ENCODE data around the gene INPP5F. TPM values are rescaled to one million over a fixed set of nuclear protein-coding genes. Genes with fewer than 3 reads are reported as not detected.
"Not testable (repeated sequence)": the region's sequence is repeated elsewhere in the genome, so short reads cannot be mapped to it uniquely, and the experiment has no call there.

Gene INPP5F
- total RNA-seq, 3 donors from 2014 or later = 18.1 to 23.6 (median 21.1) TPM

DNA sequence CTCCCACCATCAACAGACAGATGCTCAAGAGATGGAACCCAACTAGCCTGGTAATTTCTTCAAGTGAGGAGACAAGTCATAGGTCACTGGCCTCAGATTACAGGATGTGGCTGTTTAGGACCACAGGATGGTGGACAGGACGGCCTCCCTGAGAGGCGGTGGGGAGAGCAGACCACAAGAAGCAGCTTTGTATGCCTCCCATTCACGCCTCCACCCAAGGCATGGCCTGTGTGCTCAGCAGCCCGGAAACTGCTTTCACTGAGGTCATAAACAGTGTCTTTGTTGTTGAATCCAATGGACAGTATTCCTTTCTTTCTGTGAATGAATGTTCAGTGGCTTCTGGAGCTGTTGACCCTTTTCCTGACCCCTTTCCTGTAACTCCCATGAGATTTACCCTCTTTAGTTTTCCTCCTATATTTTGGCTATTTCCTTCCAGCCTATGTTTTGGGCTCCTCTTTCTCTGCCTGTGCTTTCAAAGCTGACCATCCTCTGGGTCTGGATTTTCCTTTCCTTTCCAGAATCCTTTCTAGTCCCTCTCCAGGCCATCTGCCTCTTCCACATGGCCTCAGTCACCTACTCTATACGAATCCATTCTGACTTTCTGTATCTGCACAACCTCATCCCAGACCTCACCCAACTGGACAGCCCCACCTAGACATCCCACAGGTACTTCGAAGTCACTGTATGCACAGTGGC is 32.4 kb upstream of the INPP5F start:
- no peak overlapping the region for H3K4me3 Mint-ChIP-seq
- H3K36me3 Mint-ChIP-seq (ENCODE audit: insufficient read depth) = no peaks in the 10 kb centered on the region
- no peaks in the 10 kb centered on the region for H3K27me3 Mint-ChIP-seq (ENCODE audit: low read depth)
- H3K4me1 Mint-ChIP-seq (ENCODE audit: low read depth) = peaks cover 6% of the 10 kb centered on the region
- no peak for ATAC-seq
- DNase-seq = no peak
- H3K9me3 Mint-ChIP-seq = no peaks in the 10 kb centered on the region

DNA sequence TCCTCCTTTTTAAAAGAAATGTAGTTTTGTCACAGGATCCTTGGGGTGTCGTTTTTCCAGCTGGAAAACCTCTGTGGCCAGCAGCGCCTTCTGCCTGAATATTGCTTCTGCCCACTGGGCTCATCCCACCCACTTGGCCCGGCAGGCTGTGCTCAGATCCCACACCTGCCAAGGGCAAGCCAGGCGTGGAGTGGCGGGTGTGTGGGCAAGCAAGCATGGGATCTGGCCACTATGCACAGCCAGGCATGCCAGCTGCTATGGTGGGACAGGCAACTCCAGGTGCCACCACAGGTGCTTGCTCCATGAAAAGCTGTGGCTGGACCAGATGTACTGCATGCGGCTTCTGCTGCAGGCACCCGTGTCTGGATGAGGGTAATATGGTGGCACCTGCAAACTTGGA is 31.2 kb upstream of the INPP5F start:
- ATAC-seq = no peak

DNA sequence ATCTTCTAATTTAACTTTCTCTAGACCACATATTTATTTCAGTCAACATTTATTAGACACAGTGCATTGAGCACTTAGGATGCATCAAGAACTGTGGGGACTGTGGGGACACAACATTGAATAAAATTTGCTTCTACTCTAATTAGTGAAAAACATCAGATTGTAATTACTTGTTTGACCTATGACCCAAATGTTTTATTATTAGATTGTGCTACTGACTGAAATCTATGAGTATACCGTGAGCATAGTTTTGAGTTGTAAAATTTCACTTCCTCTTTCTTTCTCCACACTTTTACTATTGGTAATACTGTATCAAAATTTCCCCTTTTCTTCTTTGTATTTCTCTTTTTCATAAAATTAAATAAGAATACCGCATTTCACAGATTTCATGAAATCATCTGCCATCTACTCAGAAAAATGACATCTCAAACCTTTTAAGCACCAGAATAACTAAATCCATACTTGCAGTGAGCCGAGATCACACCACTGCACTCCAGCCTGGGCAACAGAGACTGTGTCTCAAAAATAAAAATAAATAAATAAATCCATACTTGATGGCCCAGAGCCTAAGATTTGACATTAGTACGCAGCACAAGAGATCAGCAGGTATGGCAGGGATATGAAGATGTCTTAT is 25.4 kb upstream of the INPP5F start:
- Mint-ChIP-seq H3K9me3 (peaks cover 10% of the 10 kb centered on the region), H3K27me3 (ENCODE audit: low read depth) (no peaks in the 10 kb centered on the region), H3K36me3 (ENCODE audit: insufficient read depth) (peaks cover 4% of the 10 kb centered on the region), H3K4me1 (ENCODE audit: low read depth) (peaks cover 45% of the 10 kb centered on the region), H3K4me3 (no peak overlapping the region)
- DNase-seq (no peak), ATAC-seq (peak in 1 of 2 donors; percentile 13)

More for the DNA sequence above, 31.2 kb upstream of the INPP5F start:
- Mint-ChIP-seq H3K9me3 (no peaks in the 10 kb centered on the region), H3K4me3 (no peak overlapping the region), H3K27me3 (ENCODE audit: low read depth) (no peaks in the 10 kb centered on the region), H3K4me1 (ENCODE audit: low read depth) (peaks cover 9% of the 10 kb centered on the region), H3K36me3 (ENCODE audit: insufficient read depth) (no peaks in the 10 kb centered on the region)
- DNase-seq = no peak

DNA sequence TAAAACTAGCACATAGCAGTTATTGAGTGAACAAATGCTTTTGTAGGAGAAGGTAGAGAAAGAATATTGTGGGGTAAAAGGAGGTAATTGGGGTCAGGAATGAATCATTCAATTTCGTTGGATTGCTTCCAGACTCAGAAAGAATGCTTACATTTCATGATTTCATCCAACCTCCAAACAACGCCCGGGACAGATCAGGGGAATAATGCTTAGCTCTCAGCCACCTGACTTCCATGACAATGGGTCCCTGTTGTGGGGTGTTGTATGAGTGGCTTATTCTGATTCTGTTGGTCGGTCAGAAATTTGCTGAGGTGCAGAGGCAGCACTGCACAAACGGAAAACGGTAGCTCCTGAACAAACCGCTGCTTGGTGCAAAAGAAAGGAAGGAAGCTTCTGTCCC is 24.0 kb upstream of the INPP5F start:
- H3K36me3 Mint-ChIP-seq (ENCODE audit: insufficient read depth) = peaks cover 9% of the 10 kb centered on the region
- no peak for DNase-seq
- H3K27me3 Mint-ChIP-seq (ENCODE audit: low read depth) = no peaks in the 10 kb centered on the region
- H3K4me3 Mint-ChIP-seq = no peak overlapping the region
- ATAC-seq = no peak
- H3K4me1 Mint-ChIP-seq (ENCODE audit: low read depth) = peaks cover 58% of the 10 kb centered on the region
- peaks cover 18% of the 10 kb centered on the region for H3K9me3 Mint-ChIP-seq

DNA sequence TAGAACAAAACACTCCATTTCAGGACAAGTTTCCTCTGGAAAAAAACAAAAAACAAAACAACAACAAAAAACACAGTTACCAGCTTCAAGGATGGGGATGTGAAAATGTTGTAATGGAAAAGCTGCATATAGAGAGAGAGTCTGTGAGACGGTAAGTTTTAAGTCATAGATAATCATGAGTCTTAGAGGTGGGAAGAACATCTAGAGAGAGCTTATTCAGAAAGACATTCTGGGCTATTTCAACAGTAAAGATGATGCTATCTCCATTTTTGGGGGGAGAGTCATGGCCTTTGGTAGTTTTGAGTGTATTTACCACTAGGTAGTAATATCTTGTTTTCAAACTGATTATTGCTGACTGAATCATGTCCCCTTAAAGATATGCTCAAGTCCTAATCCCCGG is 23.3 kb upstream of the INPP5F start:
- DNase-seq = no peak
- Mint-ChIP-seq H3K27me3 (ENCODE audit: low read depth) (no peaks in the 10 kb centered on the region), H3K4me1 (ENCODE audit: low read depth) (peaks cover 65% of the 10 kb centered on the region), H3K9me3 (peaks cover 25% of the 10 kb centered on the region), H3K36me3 (ENCODE audit: insufficient read depth) (peaks cover 14% of the 10 kb centered on the region), H3K4me3 (peak overlapping the region; percentile 22)
- peak; percentile 58 to 62 for ATAC-seq

DNA sequence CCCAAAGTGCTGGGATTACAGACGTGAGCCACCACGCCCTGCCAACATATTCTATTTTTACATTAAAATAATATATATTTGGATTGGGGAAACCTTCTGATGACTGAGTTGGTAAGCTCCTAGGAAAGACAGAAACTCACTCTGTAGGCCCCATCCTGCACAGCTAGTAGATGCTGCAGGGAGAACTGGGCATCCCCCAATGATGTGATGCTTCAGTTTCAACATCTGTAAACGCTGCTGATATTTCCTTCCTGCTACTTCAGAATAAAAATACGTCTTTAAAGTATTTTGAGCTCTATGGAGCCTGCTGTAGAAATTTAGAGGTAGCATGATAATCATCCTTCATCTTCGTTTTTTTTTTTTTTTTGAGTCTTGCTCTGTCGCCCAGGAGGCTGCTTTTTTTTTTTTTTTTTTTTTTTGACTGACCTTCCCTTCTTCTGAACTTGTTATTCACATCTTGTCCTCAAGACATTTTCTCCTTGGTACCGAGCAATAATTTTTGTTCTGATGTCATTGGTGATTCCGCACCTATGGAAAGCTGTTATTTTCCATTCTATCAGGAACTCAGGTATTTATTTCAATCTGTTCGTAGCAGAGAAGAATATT is 21.8 kb upstream of the INPP5F start:
- H3K36me3 Mint-ChIP-seq (ENCODE audit: insufficient read depth) = peaks cover 19% of the 10 kb centered on the region
- H3K4me3 Mint-ChIP-seq = peak overlapping the region; percentile 65
- ATAC-seq = no peak
- H3K4me1 Mint-ChIP-seq (ENCODE audit: low read depth) = peaks cover 68% of the 10 kb centered on the region
- H3K27me3 Mint-ChIP-seq (ENCODE audit: low read depth) = no peaks in the 10 kb centered on the region
- peaks cover 28% of the 10 kb centered on the region for H3K9me3 Mint-ChIP-seq
- DNase-seq = no peak

DNA sequence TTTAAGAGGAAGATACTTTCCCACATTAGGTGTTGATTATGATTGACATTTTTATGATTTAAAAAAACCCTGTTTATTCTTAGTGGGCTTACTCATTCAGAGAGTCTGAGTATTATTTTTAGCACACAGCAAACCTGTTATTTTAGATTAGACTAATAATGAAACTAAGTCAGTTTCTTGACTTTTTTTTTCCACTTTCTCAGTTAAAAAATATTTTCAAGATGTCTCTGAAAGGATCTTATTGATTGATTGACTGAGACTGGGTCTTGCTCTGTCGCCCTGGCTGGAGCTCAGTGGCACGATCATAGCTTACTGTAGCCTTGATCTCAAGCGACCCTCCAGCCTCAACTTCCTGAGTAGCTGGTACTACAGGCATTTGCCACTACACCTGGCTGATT is 20.4 kb upstream of the INPP5F start:
- H3K4me3 Mint-ChIP-seq = peak overlapping the region; percentile 69
- peaks cover 20% of the 10 kb centered on the region for H3K36me3 Mint-ChIP-seq (ENCODE audit: insufficient read depth)
- peaks cover 73% of the 10 kb centered on the region for H3K4me1 Mint-ChIP-seq (ENCODE audit: low read depth)
- ATAC-seq = peak; percentile 22 to 33
- DNase-seq = no peak
- H3K27me3 Mint-ChIP-seq (ENCODE audit: low read depth) = no peaks in the 10 kb centered on the region
- peaks cover 30% of the 10 kb centered on the region for H3K9me3 Mint-ChIP-seq

DNA sequence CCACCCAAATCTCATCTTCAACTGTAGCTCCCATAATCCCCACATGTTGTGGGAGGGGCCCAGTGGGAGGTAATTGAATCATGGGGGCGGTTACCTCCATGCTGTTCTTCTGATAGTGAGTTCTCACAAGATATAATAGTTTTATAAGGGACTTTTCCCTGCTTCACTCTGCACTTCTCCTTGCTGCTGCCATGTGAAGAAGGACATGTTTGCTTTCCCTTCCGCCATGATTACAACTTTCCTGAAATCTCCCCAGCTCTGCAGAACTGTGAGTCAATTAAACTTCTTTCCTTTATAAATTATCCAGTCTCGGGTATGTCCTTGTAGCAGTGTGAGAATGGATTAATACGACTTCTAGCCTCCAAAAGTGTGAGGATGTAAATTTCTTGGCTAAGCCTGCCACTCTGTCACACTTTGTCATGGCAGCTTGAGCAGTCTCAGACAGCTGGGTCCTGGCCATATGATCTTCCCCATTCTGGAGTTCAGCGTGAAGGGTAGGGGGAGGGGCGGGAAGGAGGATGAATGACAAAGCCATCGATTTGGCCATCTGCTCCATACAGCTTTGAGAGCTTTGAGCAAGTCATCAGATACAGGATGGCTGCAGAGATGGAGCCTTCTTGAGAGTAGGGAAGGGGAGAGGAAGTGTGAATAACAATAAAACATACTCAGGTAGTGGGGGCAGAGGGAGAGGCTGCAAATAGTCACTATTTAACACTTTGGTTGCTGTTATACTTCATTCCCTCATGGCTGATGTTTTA is 19.1 kb upstream of the INPP5F start:
- Mint-ChIP-seq H3K4me1 (ENCODE audit: low read depth) (peaks cover 71% of the 10 kb centered on the region), H3K9me3 (peaks cover 38% of the 10 kb centered on the region), H3K4me3 (no peak overlapping the region), H3K36me3 (ENCODE audit: insufficient read depth) (peaks cover 20% of the 10 kb centered on the region), H3K27me3 (ENCODE audit: low read depth) (no peaks in the 10 kb centered on the region)
- DNase-seq (no peak), ATAC-seq (peak in 1 of 2 donors; percentile 0)

DNA sequence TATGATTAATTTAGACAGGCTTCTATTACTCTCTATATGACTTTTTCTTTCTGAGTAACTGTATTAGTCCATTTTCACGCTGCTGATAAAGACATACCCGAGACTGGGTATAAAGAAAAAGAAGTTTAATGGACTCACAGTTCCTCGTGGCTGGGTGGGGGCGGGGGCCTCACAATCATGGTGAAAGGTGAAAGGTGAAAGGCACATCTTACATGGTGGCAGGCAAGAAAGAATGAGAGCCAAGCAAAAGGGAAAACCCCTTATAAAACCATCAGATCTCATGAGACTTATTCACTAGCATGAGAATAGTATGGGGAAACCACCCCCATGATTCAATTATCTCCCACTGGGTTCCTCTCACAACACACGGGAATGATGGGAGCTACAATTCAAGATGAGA is 18.5 kb upstream of the INPP5F start:
- Mint-ChIP-seq H3K4me1 (ENCODE audit: low read depth) (peaks cover 66% of the 10 kb centered on the region), H3K4me3 (peak overlapping the region; percentile 46), H3K36me3 (ENCODE audit: insufficient read depth) (peaks cover 20% of the 10 kb centered on the region), H3K9me3 (peaks cover 38% of the 10 kb centered on the region)
- DNase-seq; H3K27me3 Mint-ChIP-seq (ENCODE audit: low read depth): not testable (repeated sequence)
- ATAC-seq = peak; percentile 40 to 43

DNA sequence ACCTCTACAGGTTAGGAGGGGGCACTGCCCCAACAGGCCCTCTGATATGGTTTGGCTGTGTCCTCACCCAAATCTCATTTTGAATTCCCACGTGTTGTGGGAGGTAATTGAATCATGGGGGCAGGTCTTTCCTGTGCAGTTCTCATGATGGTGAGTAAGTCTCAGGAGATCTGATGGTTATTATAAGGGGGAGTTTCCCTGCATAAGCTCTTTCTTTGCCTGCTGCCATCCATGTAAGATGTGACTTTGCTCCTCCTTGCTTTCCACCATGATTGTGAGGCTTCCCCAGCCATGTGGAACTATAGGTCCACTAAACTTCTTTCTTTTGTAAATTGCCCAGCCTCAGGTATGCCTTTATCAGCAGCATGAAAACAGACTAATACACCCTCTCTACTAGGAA is 14.9 kb upstream of the INPP5F start:
- H3K27me3 Mint-ChIP-seq (ENCODE audit: low read depth); DNase-seq; ATAC-seq; H3K4me3 Mint-ChIP-seq: not testable (repeated sequence)
- H3K4me1 Mint-ChIP-seq (ENCODE audit: low read depth) = peaks cover 46% of the 10 kb centered on the region
- peaks cover 15% of the 10 kb centered on the region for H3K36me3 Mint-ChIP-seq (ENCODE audit: insufficient read depth)
- peaks cover 27% of the 10 kb centered on the region for H3K9me3 Mint-ChIP-seq

DNA sequence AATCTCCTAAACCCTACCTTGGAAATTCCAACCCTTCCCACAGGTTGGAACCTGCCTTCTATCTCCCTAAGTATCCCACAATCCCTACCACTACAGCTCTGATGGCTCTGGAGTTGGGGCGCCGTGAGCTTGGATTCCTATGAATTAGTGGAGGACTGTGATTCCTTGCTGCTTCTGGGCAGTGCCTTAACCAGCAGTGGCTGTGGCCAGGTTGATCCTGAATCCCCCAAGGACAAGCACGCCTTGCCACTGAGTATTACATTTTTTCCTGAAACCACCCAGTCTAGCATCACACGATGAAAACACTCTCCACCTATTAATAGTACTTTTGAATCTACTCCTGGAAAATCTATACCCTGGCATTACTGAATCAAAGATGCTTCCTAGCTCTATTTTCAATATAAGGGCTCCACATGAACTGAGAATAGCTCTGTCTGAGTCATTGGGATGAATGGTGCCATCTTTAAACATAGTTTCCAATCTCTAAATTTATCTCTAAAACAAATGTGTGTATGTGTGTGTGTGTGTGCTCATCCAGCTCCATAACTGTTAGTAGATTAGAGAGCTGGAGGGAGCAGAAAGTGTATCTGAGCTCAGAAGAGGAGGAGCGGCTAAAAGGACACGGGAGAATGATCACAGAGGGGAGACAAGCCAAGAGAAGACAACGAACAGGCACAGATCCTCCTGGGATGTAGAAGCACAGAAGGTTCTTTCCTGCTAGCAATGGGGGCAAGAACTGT is 11.9 kb upstream of the INPP5F start:
- Mint-ChIP-seq H3K27me3 (ENCODE audit: low read depth) (no peaks in the 10 kb centered on the region), H3K4me3 (no peak overlapping the region), H3K9me3 (peaks cover 11% of the 10 kb centered on the region), H3K4me1 (ENCODE audit: low read depth) (peaks cover 25% of the 10 kb centered on the region), H3K36me3 (ENCODE audit: insufficient read depth) (peaks cover 3% of the 10 kb centered on the region)
- no peak for ATAC-seq
- DNase-seq = no peak

DNA sequence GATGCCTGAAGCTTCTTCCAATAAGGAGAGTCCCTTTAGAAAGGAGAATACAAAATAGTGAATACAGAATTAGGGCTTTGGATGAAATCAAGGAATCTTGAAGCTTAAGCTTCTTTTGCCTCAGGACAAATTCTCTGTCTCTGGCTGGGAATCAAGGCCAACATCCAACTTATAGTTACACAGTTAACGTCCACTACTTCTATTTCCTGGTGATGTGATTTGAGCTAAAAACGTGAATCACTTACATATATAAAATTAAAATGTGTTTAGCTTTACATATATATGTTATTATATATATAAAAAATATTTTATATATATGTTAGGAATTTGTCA is 11.4 kb upstream of the INPP5F start:
- H3K4me1 Mint-ChIP-seq (ENCODE audit: low read depth) = peaks cover 20% of the 10 kb centered on the region
- DNase-seq (no peak), ATAC-seq (no peak)
- no peaks in the 10 kb centered on the region for H3K27me3 Mint-ChIP-seq (ENCODE audit: low read depth)
- H3K4me3 Mint-ChIP-seq = no peak overlapping the region
- H3K9me3 Mint-ChIP-seq = peaks cover 9% of the 10 kb centered on the region
- no peaks in the 10 kb centered on the region for H3K36me3 Mint-ChIP-seq (ENCODE audit: insufficient read depth)

DNA sequence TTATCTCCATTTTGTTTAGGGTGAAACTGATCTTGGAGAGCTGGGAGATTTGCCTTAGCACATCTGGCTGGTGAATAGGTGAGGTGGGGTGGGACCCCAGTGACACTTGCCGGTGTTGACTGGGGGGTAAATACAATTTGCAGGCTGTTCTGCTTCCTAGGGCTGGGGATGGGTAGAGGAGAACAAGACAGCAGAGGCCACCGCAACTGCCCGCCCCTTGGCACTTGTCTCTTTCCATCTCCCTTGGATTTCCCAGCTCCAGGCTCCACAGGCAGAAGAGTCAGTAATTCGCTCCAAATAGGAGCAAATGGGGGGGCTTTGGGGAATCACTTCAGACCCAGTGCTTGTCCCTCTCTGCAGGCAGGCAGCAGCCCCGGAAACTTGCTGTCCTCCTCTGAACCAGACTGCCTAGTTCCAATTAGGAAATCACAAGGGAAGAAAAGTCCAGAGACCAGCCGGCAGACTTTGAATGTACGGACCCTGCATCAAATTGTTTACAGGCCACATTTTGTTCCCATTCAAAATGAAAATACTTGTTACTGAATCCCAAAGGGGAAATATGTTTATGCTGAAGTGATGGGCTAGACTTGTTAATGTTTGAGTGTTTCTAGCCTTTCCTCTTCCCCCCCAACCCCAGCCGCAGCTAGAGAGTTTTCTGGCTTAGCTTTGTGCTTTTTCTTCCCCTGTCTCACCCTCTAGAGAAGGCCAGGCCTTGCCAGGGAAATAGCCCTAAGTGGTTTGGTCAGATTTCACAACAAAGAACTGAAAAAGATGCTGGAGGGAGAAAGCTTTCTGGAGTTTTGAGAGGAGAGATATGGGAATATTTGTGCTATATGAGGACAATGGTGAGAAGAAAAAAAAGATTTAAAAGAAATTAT is 10.0 kb upstream of the INPP5F start:
- no peak overlapping the region for H3K4me3 Mint-ChIP-seq
- H3K9me3 Mint-ChIP-seq = peaks cover 4% of the 10 kb centered on the region
- ATAC-seq (no peak), DNase-seq (no peak)
- H3K36me3 Mint-ChIP-seq (ENCODE audit: insufficient read depth) = no peaks in the 10 kb centered on the region
- peaks cover 9% of the 10 kb centered on the region for H3K4me1 Mint-ChIP-seq (ENCODE audit: low read depth)
- no peaks in the 10 kb centered on the region for H3K27me3 Mint-ChIP-seq (ENCODE audit: low read depth)

All from activated T-cell treated with anti-CD3 and anti-CD28 coated beads, Interleukin-2, amount 50 U/mL, for 4 hours (primary cell).